Esophagus squamous epithelium (tissue), 5 donors: ENCODE measurements around the gene EZH2. TPM values are rescaled to one million over a fixed set of nuclear protein-coding genes. Genes with fewer than 3 reads are reported as not detected.

Experiments used
- DNase-seq: peaks from one replicate; lab custom pipeline; 2025; lab: John Stamatoyannopoulos, UW
- H3K27ac ChIP-seq, 4 donors: fragments of 200-600 bp; sonication (generic); one replicate each; pipeline ENCODE4 v1.5.1; 2016 to 2019; ENCODE audit warnings: mild to moderate bottlenecking in 1 of 4
- H3K27me3 ChIP-seq, 4 donors: fragments of 200-600 bp; sonication (generic); 1 replicate in 3 of 4; 2 replicates in 1 of 4; pipeline versions ENCODE4 v1.5.1 to v1.6.0; 2017 to 2021; ENCODE audit warnings: antibody characterized with exemption in 1 of 4
- H3K36me3 ChIP-seq, 3 donors: fragments of 200-600 bp; sonication (generic); one replicate each; pipeline ENCODE4 v1.5.1; 2016 to 2019
- H3K4me1 ChIP-seq, 3 donors: fragments of 200-600 bp; sonication (generic); one replicate each; pipeline ENCODE4 v1.5.1; 2017 to 2019
- H3K4me3 ChIP-seq, 4 donors: fragments of 200-600 bp; sonication (generic); 1 replicate in 3 of 4; 2 replicates in 1 of 4; pipeline ENCODE4 v1.5.1; 2016 to 2019; ENCODE audit warnings: mild to moderate bottlenecking in 2 of 4, moderate library complexity in 1 of 4
- H3K9me3 ChIP-seq, 3 donors: fragments of 200-600 bp; sonication (generic); one replicate each; pipeline ENCODE4 v1.5.1; 2016 to 2019
- CTCF ChIP-seq, 6 experiments: fragments of 450-650 bp in 4 of 6; fragments of 200-600 bp in 2 of 6; sonication (generic) in 2 of 6; IDR thresholded peaks; one replicate each; pipeline ENCODE4 v1.5.1; 2016 to 2019; ENCODE audit warnings: antibody characterized with exemption in 6 of 6, mild to moderate bottlenecking in 4 of 6, moderate library complexity in 4 of 6
- POLR2A ChIP-seq, 4 donors: fragments of 450-650 bp; IDR thresholded peaks; one replicate each; pipeline ENCODE4 v1.6.1; 2017; ENCODE audit warnings: antibody characterized with exemption in 4 of 4, mild to moderate bottlenecking in 4 of 4, moderate library complexity in 3 of 4
- WGBS, 2 donors: methylation state at CpG; one replicate each; pipeline ENCODE4 v1.1.5; 2018; 5-methylcytosine and 5-hydroxymethylcytosine counted together
- intact Hi-C: fragments of 100-400 bp; cut with DNase I; formaldehyde crosslinking; loops from one replicate; pipeline ENCODE4 v1.15.0; 2022
- total RNA-seq, 4 donors: library from RNA; depleted of rRNA; stranded (reverse); fragments of >200 nt; gene quantifications; one replicate each; pipeline ENCODE4 v1.1.0, GENCODE V29; 2016
- donor health status: DM: yes; HTN: yes; CAD: no.

EZH2 gene
- total RNA-seq, 4 donors from 2014 or later: 6.2 to 22.3 (median 12.7) TPM

GRCh38 chr7:148791546-148791945, 92.5 kb downstream of the EZH2 start:
- no peak for DNase-seq
- no peak overlapping the region for H3K27ac ChIP-seq
- no peak for TF ChIP-seq POLR2A (IDR thresholded peaks at IDR 0.05)
- no peak for TF ChIP-seq CTCF (IDR thresholded peaks at IDR 0.05)
- 84 to 97% methylated on average over 4 to 15 of the region's 15 CpGs for WGBS, 2 donors
- no peaks in the 10 kb centered on the region for H3K9me3 ChIP-seq
- no peak overlapping the region for H3K4me3 ChIP-seq
- H3K27me3 ChIP-seq: no peaks in the 10 kb centered on the region
- H3K36me3 ChIP-seq: peaks cover 6 to 99% (median 46%) of the 10 kb centered on the region in 3 donors
- intact Hi-C loops: no loop called here
- no peaks in the 10 kb centered on the region for H3K4me1 ChIP-seq

GRCh38 chr7:148790850-148791249, 93.2 kb downstream of the EZH2 start:
- WGBS, 2 donors: 94 to 100% methylated on average over 2 of the region's 2 CpGs
- no peaks in the 10 kb centered on the region for H3K4me1 ChIP-seq
- no peak for TF ChIP-seq CTCF (IDR thresholded peaks at IDR 0.05)
- TF ChIP-seq POLR2A (IDR thresholded peaks at IDR 0.05): no peak
- intact Hi-C loops: no loop called here
- DNase-seq: no peak
- H3K9me3 ChIP-seq: no peaks in the 10 kb centered on the region
- no peak overlapping the region for H3K27ac ChIP-seq
- no peaks in the 10 kb centered on the region for H3K27me3 ChIP-seq
- no peak overlapping the region for H3K4me3 ChIP-seq
- H3K36me3 ChIP-seq: peaks cover 6 to 100% (median 47%) of the 10 kb centered on the region in 3 donors

GRCh38 chr7:148790131-148790726, 93.9 kb downstream of the EZH2 start:
- DNase-seq: no peak
- Histone ChIP-seq H3K9me3 (no peaks in the 10 kb centered on the region), H3K4me1 (peaks cover 0 to under 1% (median 0%) of the 10 kb centered on the region in 3 donors), H3K27ac (no peak overlapping the region), H3K4me3 (no peak overlapping the region), H3K27me3 (no peaks in the 10 kb centered on the region), H3K36me3 (peaks cover 6 to 100% (median 52%) of the 10 kb centered on the region in 3 donors)
- TF ChIP-seq POLR2A (IDR thresholded peaks at IDR 0.05) (no peak), CTCF (IDR thresholded peaks at IDR 0.05) (no peak)
- WGBS, 2 donors: 88 to 93% methylated on average over 8 of the region's 8 CpGs
- intact Hi-C loops: no loop called here

- intact Hi-C loops: no loop called here
- Histone ChIP-seq H3K36me3 (peaks cover 6 to 94% (median 44%) of the 10 kb centered on the region in 3 donors), H3K9me3 (no peaks in the 10 kb centered on the region), H3K27ac (no peak overlapping the region), H3K27me3 (no peaks in the 10 kb centered on the region), H3K4me3 (no peak overlapping the region), H3K4me1 (peaks cover 0 to 9% (median 4%) of the 10 kb centered on the region in 3 donors)
- WGBS, 2 donors: 87 to 89% methylated on average over 7 of the region's 7 CpGs
- TF ChIP-seq CTCF (IDR thresholded peaks at IDR 0.05) (no peak), POLR2A (IDR thresholded peaks at IDR 0.05) (no peak)
- no peak for DNase-seq
Observed at GRCh38 chr7:148789220-148789619, 94.9 kb downstream of the EZH2 start.

GRCh38 chr7:148787571-148788295, 96.4 kb downstream of the EZH2 start:
- 91 to 94% methylated on average over 8 to 11 of the region's 14 CpGs for WGBS, 2 donors
- H3K36me3 ChIP-seq: peaks cover 6 to 94% (median 44%) of the 10 kb centered on the region in 3 donors
- intact Hi-C loops: no loop called here
- H3K27me3 ChIP-seq: no peaks in the 10 kb centered on the region
- no peaks in the 10 kb centered on the region for H3K9me3 ChIP-seq
- H3K4me1 ChIP-seq: peaks cover 4 to 16% (median 5%) of the 10 kb centered on the region in 3 donors
- no peak overlapping the region for H3K4me3 ChIP-seq
- no peak overlapping the region for H3K27ac ChIP-seq
- TF ChIP-seq POLR2A (IDR thresholded peaks at IDR 0.05) (no peak), CTCF (IDR thresholded peaks at IDR 0.05) (no peak)
- DNase-seq: no peak
